ENCODE results near the gene RBM19.
"Not testable (repeated sequence)": the region's sequence is repeated elsewhere in the genome, so short reads cannot be mapped to it uniquely, and the experiment has no call there.

The RBM19 gene

GRCh38 chr12:113965951-113966797, at the start of gene RBM19:
TSS of gene RBM19 (minus strand) at chr12:113966325. CDS start at chr12:113966227, 98 bp downstream.
- peak; percentile 100 for DNase-seq (ENCODE audit: low spot score)

- no peak for DNase-seq (ENCODE audit: low spot score)
Observed at GRCh38 chr12:114015851-114016250, 49.7 kb upstream of the RBM19 start.

GRCh38 chr12:114013575-114014345, 47.6 kb upstream of the RBM19 start:
- peak; percentile 47 for DNase-seq (ENCODE audit: low spot score)

GRCh38 chr12:114012744-114013431, 46.8 kb upstream of the RBM19 start:
- DNase-seq (ENCODE audit: low spot score): no peak

- DNase-seq (ENCODE audit: low spot score): no peak
Observed at GRCh38 chr12:114011711-114012110, 45.6 kb upstream of the RBM19 start.

GRCh38 chr12:114006482-114007425, 40.6 kb upstream of the RBM19 start:
- no peak for DNase-seq (ENCODE audit: low spot score)

GRCh38 chr12:114004402-114004801, 38.3 kb upstream of the RBM19 start:
- DNase-seq (ENCODE audit: low spot score): no peak

GRCh38 chr12:114003286-114003685, 37.2 kb upstream of the RBM19 start:
- no peak for DNase-seq (ENCODE audit: low spot score)

GRCh38 chr12:114001511-114002340, 35.6 kb upstream of the RBM19 start:
- DNase-seq (ENCODE audit: low spot score): no peak

GRCh38 chr12:114000861-114001260, 34.7 kb upstream of the RBM19 start:
- no peak for DNase-seq (ENCODE audit: low spot score)

GRCh38 chr12:114000261-114000660, 34.1 kb upstream of the RBM19 start:
- DNase-seq (ENCODE audit: low spot score): not testable (repeated sequence)

- no peak for DNase-seq (ENCODE audit: low spot score)
Observed at GRCh38 chr12:113997365-113997764, 31.2 kb upstream of the RBM19 start.

GRCh38 chr12:113996026-113996425, 29.9 kb upstream of the RBM19 start:
- peak; percentile 18 for DNase-seq (ENCODE audit: low spot score)

GRCh38 chr12:113994051-113994450, 27.9 kb upstream of the RBM19 start:
- no peak for DNase-seq (ENCODE audit: low spot score)

GRCh38 chr12:113992751-113993150, 26.6 kb upstream of the RBM19 start:
- not testable (repeated sequence) for DNase-seq (ENCODE audit: low spot score)

- DNase-seq (ENCODE audit: low spot score): no peak
Observed at GRCh38 chr12:113991224-113992044, 25.3 kb upstream of the RBM19 start.

GRCh38 chr12:113990250-113991223, 24.4 kb upstream of the RBM19 start:
- DNase-seq (ENCODE audit: low spot score): no peak

- DNase-seq (ENCODE audit: low spot score): no peak
Observed at GRCh38 chr12:113988976-113989375, 22.9 kb upstream of the RBM19 start.
